ENCODE data around the gene CHST11. TPM values are rescaled to one million over a fixed set of nuclear protein-coding genes. Genes with fewer than 3 reads are reported as not detected.

The CHST11 gene
- total RNA-seq, 2 donors from 2014 or later = 36.2 to 61.7 TPM

DNA sequence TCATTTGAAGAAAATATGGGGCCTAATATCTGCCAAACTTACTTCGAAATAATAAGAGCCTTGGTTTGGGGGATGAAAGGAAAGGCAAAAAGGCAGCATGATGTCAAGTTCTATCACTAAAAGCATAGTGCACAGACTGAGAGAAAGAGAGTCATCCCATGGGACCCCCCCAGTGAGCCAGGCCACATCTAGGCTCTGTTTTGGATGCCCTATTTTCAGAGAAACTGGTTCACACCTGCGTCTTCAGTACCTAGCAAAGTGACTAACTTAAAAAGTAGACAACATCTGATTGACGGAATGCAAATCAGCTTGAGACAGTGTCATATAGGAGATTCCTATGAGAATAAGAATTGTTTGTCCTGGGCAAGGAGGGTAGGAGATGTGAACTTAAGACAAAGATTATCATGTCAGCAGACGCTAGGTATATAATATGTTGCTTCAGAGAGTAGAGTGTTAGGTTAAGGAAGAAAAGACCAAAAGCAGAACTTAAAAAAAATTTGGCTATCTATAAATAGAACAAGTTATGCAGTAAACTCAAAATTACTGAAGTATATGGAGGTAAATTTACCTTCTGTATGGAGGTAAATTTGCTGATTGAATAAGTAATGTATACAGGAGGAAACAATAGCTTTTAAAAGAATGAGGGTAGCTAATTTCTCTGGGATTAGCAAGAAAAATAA, 353.1 kb downstream of the CHST11 start:
- H3K27ac Mint-ChIP-seq = no peak overlapping the region
- no peak overlapping the region for H3K4me3 Mint-ChIP-seq
- H3K9me3 Mint-ChIP-seq = no peaks in the 10 kb centered on the region
- H3K36me3 Mint-ChIP-seq (ENCODE audit: low read depth) = no peaks in the 10 kb centered on the region
- H3K27me3 Mint-ChIP-seq = no peaks in the 10 kb centered on the region
- no peak for ATAC-seq (replicated peaks)
- H3K4me1 Mint-ChIP-seq = no peaks in the 10 kb centered on the region

Other genes with a start within 250 kb of the CHST11 start
- 100 to 1,000 TPM in 1 of 2 donors, 10 to 100 TPM in 1; 69.2 to 119 TPM for gene TXNRD1, start 241.2 kb upstream of the CHST11 start, total RNA-seq
- 1 to 10 TPM; 3.0 to 7.3 TPM for gene EID3, start 153.2 kb upstream of the CHST11 start, total RNA-seq

All from activated T-helper 17 cell treated with anti-CD3 and anti-CD28 coated beads, Interleukin-2, amount 50 U/mL, for 72 hours (primary cell).